Endothelial cell (in vitro differentiated cells): ENCODE data around the gene TLL2. TPM values are rescaled to one million over a fixed set of nuclear protein-coding genes. Genes with fewer than 3 reads are reported as not detected.

Experiments used
- DNase-seq: peaks from one replicate; pipeline ENCODE4 v3.0.0; 2021; ENCODE audit warnings: low spot score
- H3K27ac Mint-ChIP-seq: one replicate; pipeline ENCODE4 v1.8.0; 2021; ENCODE audit warnings: mixed read lengths, inconsistent platforms; ENCODE audit not compliant: unreplicated experiment
- H3K27me3 Mint-ChIP-seq: one replicate; pipeline ENCODE4 v1.8.0; 2021; ENCODE audit warnings: mild to moderate bottlenecking, moderate library complexity, mixed read lengths, inconsistent platforms; ENCODE audit not compliant: unreplicated experiment
- H3K36me3 Mint-ChIP-seq: one replicate; pipeline ENCODE4 v1.8.0; 2021; ENCODE audit warnings: mild to moderate bottlenecking, low read depth, mixed read lengths, inconsistent platforms; ENCODE audit not compliant: unreplicated experiment
- H3K4me1 Mint-ChIP-seq: one replicate; pipeline ENCODE4 v1.8.0; 2021; ENCODE audit warnings: mild to moderate bottlenecking, mixed read lengths, inconsistent platforms; ENCODE audit not compliant: unreplicated experiment
- H3K4me3 Mint-ChIP-seq: one replicate; pipeline ENCODE4 v1.8.0; 2021; ENCODE audit warnings: mild to moderate bottlenecking, mixed read lengths, inconsistent platforms; ENCODE audit not compliant: unreplicated experiment
- H3K9me3 Mint-ChIP-seq: one replicate; pipeline ENCODE4 v1.8.0; 2021; ENCODE audit warnings: mixed read lengths, inconsistent platforms; ENCODE audit not compliant: unreplicated experiment
- total RNA-seq: library from RNA; stranded (reverse); fragmentation: NEBNext Ultra II Directional; extraction: Animal tissue kit (Norgen Biotek cat#: 25700); gene quantifications from one replicate; pipeline ENCODE4 v1.2.1, GENCODE V29; 2021; ENCODE audit not compliant: unreplicated experiment
- TF ChIP-seq, protein P1 (sequence below): fragments of 200-600 bp; sonication (generic); IDR thresholded peaks from one replicate; pipeline ENCODE4 v1.5.0; 2021; ENCODE audit warnings: antibody characterized with exemption; ENCODE audit not compliant: unreplicated experiment

Gene TLL2
- total RNA-seq, 1 donor from 2014 or later = 0.41 TPM

DNA sequence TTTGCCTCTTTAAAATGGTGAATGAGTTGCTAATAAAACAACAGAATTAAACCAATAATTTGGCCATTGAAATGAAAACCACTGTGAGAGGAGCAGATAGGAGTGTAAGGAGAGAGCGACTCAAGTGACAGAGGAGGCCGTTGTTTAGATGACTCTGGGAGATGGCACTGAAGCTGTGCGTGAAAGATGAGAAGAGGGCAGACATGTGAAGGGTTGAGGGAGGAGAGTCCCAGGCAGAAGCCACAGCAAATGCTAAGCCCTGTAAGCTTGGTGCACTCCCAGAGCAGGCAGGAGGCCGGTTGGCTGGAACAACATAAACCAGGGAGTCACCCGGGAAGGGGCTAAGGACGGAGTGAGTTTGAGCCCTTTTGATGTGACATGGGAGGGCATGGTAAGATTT is 154.1 kb downstream of the TLL2 start:
- Mint-ChIP-seq H3K27ac (no peak overlapping the region), H3K4me3 (no peak overlapping the region), H3K36me3 (no peaks in the 10 kb centered on the region), H3K9me3 (no peaks in the 10 kb centered on the region), H3K4me1 (no peaks in the 10 kb centered on the region), H3K27me3 (peaks cover 4% of the 10 kb centered on the region)
- no peak for DNase-seq
- TF ChIP-seq, protein P1, sequence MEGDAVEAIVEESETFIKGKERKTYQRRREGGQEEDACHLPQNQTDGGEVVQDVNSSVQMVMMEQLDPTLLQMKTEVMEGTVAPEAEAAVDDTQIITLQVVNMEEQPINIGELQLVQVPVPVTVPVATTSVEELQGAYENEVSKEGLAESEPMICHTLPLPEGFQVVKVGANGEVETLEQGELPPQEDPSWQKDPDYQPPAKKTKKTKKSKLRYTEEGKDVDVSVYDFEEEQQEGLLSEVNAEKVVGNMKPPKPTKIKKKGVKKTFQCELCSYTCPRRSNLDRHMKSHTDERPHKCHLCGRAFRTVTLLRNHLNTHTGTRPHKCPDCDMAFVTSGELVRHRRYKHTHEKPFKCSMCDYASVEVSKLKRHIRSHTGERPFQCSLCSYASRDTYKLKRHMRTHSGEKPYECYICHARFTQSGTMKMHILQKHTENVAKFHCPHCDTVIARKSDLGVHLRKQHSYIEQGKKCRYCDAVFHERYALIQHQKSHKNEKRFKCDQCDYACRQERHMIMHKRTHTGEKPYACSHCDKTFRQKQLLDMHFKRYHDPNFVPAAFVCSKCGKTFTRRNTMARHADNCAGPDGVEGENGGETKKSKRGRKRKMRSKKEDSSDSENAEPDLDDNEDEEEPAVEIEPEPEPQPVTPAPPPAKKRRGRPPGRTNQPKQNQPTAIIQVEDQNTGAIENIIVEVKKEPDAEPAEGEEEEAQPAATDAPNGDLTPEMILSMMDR = no peak

GRCh38 chr10:96358851-96359540 is 154.7 kb downstream of the TLL2 start, which contains the start of gene OPALIN:
Gene OPALIN, minus strand, starts transcription at chr10:96359002. Its CDS starts 106 bp downstream, at chr10:96358896.
- no peaks in the 10 kb centered on the region for H3K4me1 Mint-ChIP-seq
- DNase-seq = no peak
- TF ChIP-seq, protein P1 = no peak
- H3K27ac Mint-ChIP-seq = no peak within 1 kb of the TSS
- no peaks in the 10 kb centered on the region for H3K9me3 Mint-ChIP-seq
- no peak within 1 kb of the TSS for H3K4me3 Mint-ChIP-seq
- H3K27me3 Mint-ChIP-seq = peaks cover 4% of the 10 kb centered on the region
- no peaks in the 10 kb centered on the region for H3K36me3 Mint-ChIP-seq

DNA sequence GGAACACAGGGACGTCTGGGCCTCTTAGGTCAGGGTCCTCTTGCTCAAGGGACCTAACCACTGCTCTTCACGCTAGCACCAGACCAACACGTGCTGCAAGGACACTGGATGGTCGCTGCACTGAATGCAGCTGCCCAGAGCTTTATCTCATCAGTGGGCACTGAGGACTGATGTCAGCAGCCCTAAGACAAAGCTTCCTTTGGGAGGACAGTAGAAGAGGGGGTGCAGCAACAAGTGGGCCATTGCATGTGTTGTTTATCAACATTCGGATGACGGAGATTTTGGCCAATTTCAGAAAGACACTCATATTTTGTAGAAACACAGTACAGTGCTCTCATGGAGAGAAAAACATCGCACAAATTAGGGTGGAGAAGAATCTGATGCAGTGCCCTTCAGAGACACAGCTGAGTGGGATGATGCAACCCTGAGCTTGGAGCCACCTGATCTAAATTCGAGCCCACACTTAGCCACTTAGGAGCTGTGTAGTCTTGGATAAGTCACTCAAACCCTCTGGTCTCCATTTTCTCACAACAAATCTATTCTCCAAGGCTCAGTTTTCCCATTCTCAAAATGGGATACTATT is 156.6 kb downstream of the TLL2 start:
- no peaks in the 10 kb centered on the region for H3K36me3 Mint-ChIP-seq
- no peak for DNase-seq
- peaks cover 6% of the 10 kb centered on the region for H3K4me1 Mint-ChIP-seq
- H3K27me3 Mint-ChIP-seq = peaks cover 4% of the 10 kb centered on the region
- no peaks in the 10 kb centered on the region for H3K9me3 Mint-ChIP-seq
- H3K27ac Mint-ChIP-seq = no peak overlapping the region
- TF ChIP-seq, protein P1 = no peak
- no peak overlapping the region for H3K4me3 Mint-ChIP-seq

DNA sequence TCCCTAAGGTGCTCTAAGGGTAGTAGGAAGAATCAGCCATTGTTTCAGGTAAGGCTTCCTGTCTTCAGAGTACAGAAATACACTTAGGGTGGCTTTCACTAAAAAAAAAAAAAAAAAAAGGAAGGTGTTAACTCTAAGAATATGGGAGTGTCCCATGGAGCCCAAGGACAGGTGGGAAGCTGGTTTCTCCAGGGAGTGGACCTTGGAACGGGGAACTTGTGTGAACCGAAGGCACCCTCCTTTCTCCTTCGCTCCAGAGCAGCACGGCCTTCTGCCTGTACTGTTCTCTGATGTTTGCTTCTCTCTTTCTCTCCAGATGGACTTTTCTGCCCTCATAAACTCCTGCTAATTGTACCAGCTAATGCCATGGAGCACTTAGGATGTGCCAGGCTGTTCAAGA is 161.1 kb downstream of the TLL2 start:
- H3K4me3 Mint-ChIP-seq = no peak overlapping the region
- no peaks in the 10 kb centered on the region for H3K36me3 Mint-ChIP-seq
- peaks cover 6% of the 10 kb centered on the region for H3K4me1 Mint-ChIP-seq
- no peaks in the 10 kb centered on the region for H3K9me3 Mint-ChIP-seq
- no peak overlapping the region for H3K27ac Mint-ChIP-seq
- peaks cover 4% of the 10 kb centered on the region for H3K27me3 Mint-ChIP-seq
- no peak for DNase-seq
- TF ChIP-seq, protein P1 = no peak

DNA sequence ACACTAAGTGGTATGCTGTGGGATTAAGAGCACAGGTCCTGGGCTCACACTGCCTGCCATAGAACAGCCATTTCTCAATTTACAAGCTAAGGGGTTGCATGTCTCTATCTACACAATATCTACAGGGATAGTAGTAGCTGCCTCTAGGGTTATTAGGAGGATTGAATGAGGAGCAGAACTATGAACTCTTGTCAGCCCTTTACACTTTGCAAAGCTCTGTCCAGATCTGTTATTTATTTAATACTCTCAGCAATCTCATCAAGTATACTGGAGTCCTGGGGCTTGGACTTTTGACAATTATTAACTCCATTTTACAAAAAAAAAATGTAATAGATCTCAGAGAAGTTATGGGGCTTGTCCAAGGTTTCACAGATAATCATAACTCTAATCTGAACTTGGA is 161.7 kb downstream of the TLL2 start:
- H3K27me3 Mint-ChIP-seq = peaks cover 4% of the 10 kb centered on the region
- no peak overlapping the region for H3K27ac Mint-ChIP-seq
- no peaks in the 10 kb centered on the region for H3K36me3 Mint-ChIP-seq
- H3K4me1 Mint-ChIP-seq = peaks cover 6% of the 10 kb centered on the region
- no peak overlapping the region for H3K4me3 Mint-ChIP-seq
- no peak for DNase-seq
- TF ChIP-seq, protein P1 = no peak
- no peaks in the 10 kb centered on the region for H3K9me3 Mint-ChIP-seq
